ENCODE results near the gene CDAN1. TPM values are rescaled to one million over a fixed set of nuclear protein-coding genes. Genes with fewer than 3 reads are reported as not detected.

CDAN1 gene
- polyA plus RNA-seq, 1 donor from 2014 or later = 16.8 TPM

DNA sequence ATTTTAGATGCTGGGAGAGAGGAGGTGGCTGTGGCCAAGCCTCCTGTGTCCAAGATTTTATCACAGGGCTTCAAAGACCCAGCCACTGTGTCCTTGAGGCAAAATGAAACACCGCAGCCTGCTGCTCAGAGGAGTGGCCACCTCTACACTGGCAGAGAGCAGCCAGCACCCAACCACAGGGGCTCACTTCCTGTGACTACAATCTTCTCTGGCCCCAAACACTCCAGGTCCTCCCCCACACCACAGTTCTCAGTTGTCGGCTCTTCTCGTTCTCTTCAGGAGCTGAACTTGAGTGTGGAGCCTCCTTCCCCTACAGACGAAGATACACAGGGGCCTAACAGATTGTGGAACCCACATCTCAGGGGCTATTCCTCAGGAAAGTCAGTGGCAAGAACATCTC is 45.6 kb downstream of the CDAN1 start:
- Histone ChIP-seq H3K4me3 (ENCODE audit: low read length) (no peak overlapping the region), H3K9ac (ENCODE audit: low read length) (no peak overlapping the region), H2AFZ (ENCODE audit: low read depth, low read length) (no peak overlapping the region), H3K4me2 (ENCODE audit: low read length) (no peak overlapping the region), H3K36me3 (ENCODE audit: insufficient read depth, low read length) (no peaks in the 10 kb centered on the region), H3K9me3 (ENCODE audit: low read length) (no peaks in the 10 kb centered on the region), H3F3A (ENCODE audit: insufficient read depth, low read length, poor library complexity, severe bottlenecking) (no peaks in the 10 kb centered on the region), H3K27ac (ENCODE audit: low read length) (no peak overlapping the region), H3K27me3 (ENCODE audit: insufficient read depth, low read depth, low read length) (no peaks in the 10 kb centered on the region), H4K20me1 (ENCODE audit: insufficient read depth) (no peaks in the 10 kb centered on the region), H3K9me2 (ENCODE audit: insufficient read depth, low read length) (no peaks in the 10 kb centered on the region), H3K79me2 (replicated peaks; ENCODE audit: insufficient read depth, low read length) (no peaks in the 10 kb centered on the region)
- TF ChIP-seq EZH2 (IDR thresholded peaks at IDR 0.05; ENCODE audit: borderline replicate concordance, insufficient read depth, low read length, poor library complexity, severe bottlenecking) (no peak), POLR2AphosphoS5 (IDR thresholded peaks at IDR 0.05) (no peak), TAF1 (IDR thresholded peaks at IDR 0.05; ENCODE audit: low read depth) (no peak), MXI1 (conservative IDR thresholded peaks at IDR 0.05; ENCODE audit: poor library complexity, severe bottlenecking) (no peak), EP300 (conservative IDR thresholded peaks at IDR 0.05; ENCODE audit: poor library complexity, severe bottlenecking) (no peak), SMC3 (conservative IDR thresholded peaks at IDR 0.05; ENCODE audit: poor library complexity) (no peak), RAD21 (conservative IDR thresholded peaks at IDR 0.05) (no peak)
- TF ChIP-seq, protein P1, sequence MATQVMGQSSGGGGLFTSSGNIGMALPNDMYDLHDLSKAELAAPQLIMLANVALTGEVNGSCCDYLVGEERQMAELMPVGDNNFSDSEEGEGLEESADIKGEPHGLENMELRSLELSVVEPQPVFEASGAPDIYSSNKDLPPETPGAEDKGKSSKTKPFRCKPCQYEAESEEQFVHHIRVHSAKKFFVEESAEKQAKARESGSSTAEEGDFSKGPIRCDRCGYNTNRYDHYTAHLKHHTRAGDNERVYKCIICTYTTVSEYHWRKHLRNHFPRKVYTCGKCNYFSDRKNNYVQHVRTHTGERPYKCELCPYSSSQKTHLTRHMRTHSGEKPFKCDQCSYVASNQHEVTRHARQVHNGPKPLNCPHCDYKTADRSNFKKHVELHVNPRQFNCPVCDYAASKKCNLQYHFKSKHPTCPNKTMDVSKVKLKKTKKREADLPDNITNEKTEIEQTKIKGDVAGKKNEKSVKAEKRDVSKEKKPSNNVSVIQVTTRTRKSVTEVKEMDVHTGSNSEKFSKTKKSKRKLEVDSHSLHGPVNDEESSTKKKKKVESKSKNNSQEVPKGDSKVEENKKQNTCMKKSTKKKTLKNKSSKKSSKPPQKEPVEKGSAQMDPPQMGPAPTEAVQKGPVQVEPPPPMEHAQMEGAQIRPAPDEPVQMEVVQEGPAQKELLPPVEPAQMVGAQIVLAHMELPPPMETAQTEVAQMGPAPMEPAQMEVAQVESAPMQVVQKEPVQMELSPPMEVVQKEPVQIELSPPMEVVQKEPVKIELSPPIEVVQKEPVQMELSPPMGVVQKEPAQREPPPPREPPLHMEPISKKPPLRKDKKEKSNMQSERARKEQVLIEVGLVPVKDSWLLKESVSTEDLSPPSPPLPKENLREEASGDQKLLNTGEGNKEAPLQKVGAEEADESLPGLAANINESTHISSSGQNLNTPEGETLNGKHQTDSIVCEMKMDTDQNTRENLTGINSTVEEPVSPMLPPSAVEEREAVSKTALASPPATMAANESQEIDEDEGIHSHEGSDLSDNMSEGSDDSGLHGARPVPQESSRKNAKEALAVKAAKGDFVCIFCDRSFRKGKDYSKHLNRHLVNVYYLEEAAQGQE (IDR thresholded peaks at IDR 0.05; ENCODE audit: borderline replicate concordance) = no peak

DNA sequence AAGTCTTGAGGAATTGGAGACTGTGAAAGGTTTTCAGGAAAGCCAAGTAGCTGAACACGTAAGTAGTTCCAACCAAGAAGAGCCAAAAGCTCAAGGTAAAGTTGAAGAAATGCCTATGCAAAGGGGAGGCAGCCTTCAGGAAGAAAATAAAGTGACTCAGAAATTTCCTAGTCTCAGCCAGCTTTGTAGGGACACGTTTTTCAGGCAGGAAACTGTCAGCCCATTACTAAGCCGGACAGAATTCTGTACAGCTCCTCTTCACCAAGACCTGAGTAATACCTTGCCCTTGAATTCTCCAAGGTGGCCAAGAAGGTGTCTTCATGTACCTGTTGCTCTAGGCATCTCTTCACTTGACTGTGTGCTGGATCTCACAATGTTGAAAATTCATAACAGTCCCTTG is 48.6 kb downstream of the CDAN1 start:
- TF ChIP-seq MXI1 (conservative IDR thresholded peaks at IDR 0.05; ENCODE audit: poor library complexity, severe bottlenecking) = no peak
- no peak for TF ChIP-seq EZH2 (IDR thresholded peaks at IDR 0.05; ENCODE audit: borderline replicate concordance, insufficient read depth, low read length, poor library complexity, severe bottlenecking)
- no peak for TF ChIP-seq POLR2AphosphoS5 (IDR thresholded peaks at IDR 0.05)
- TF ChIP-seq SMC3 (conservative IDR thresholded peaks at IDR 0.05; ENCODE audit: poor library complexity) = no peak
- TF ChIP-seq RAD21 (conservative IDR thresholded peaks at IDR 0.05) = no peak
- no peaks in the 10 kb centered on the region for H3K36me3 ChIP-seq (ENCODE audit: insufficient read depth, low read length)

DNA sequence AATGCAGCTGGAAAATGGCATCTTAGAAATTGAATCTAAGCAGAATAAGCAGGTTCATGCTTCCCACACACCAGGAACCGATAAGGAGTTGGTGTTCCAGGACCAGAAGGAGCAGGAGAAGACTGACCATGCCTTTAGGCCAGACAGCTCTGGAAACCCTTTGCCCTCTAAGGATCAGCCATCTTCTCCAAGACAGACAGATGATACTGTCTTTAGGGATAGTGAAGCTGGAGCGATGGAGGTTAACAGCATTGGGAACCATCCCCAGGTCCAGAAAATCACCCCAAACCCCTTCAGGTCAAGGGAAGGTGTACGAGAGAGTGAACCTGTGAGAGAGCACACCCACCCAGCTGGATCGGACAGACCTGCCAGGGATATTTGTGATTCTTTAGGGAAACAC is 49.2 kb downstream of the CDAN1 start:
- Histone ChIP-seq H3K79me2 (replicated peaks; ENCODE audit: insufficient read depth, low read length) (no peaks in the 10 kb centered on the region), H3K4me2 (ENCODE audit: low read length) (no peak overlapping the region), H3K4me3 (ENCODE audit: low read length) (no peak overlapping the region), H3K9me2 (ENCODE audit: insufficient read depth, low read length) (no peaks in the 10 kb centered on the region), H4K20me1 (ENCODE audit: insufficient read depth) (no peaks in the 10 kb centered on the region), H3K27me3 (ENCODE audit: insufficient read depth, low read depth, low read length) (no peaks in the 10 kb centered on the region), H3K27ac (ENCODE audit: low read length) (no peak overlapping the region), H3K9me3 (ENCODE audit: low read length) (no peaks in the 10 kb centered on the region), H3K36me3 (ENCODE audit: insufficient read depth, low read length) (no peaks in the 10 kb centered on the region), H3F3A (ENCODE audit: insufficient read depth, low read length, poor library complexity, severe bottlenecking) (no peaks in the 10 kb centered on the region), H3K9ac (ENCODE audit: low read length) (no peak overlapping the region), H2AFZ (ENCODE audit: low read depth, low read length) (no peak overlapping the region)
- TF ChIP-seq, protein P2, sequence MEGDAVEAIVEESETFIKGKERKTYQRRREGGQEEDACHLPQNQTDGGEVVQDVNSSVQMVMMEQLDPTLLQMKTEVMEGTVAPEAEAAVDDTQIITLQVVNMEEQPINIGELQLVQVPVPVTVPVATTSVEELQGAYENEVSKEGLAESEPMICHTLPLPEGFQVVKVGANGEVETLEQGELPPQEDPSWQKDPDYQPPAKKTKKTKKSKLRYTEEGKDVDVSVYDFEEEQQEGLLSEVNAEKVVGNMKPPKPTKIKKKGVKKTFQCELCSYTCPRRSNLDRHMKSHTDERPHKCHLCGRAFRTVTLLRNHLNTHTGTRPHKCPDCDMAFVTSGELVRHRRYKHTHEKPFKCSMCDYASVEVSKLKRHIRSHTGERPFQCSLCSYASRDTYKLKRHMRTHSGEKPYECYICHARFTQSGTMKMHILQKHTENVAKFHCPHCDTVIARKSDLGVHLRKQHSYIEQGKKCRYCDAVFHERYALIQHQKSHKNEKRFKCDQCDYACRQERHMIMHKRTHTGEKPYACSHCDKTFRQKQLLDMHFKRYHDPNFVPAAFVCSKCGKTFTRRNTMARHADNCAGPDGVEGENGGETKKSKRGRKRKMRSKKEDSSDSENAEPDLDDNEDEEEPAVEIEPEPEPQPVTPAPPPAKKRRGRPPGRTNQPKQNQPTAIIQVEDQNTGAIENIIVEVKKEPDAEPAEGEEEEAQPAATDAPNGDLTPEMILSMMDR (IDR thresholded peaks at IDR 0.05; ENCODE audit: poor library complexity, severe bottlenecking) = no peak
- TF ChIP-seq, protein P1 (IDR thresholded peaks at IDR 0.05; ENCODE audit: borderline replicate concordance) = no peak
- TF ChIP-seq POLR2AphosphoS5 (IDR thresholded peaks at IDR 0.05) = no peak
- no peak for TF ChIP-seq EP300 (conservative IDR thresholded peaks at IDR 0.05; ENCODE audit: poor library complexity, severe bottlenecking)
- TF ChIP-seq RAD21 (conservative IDR thresholded peaks at IDR 0.05) = no peak
- TF ChIP-seq TAF1 (IDR thresholded peaks at IDR 0.05; ENCODE audit: low read depth) = no peak
- TF ChIP-seq MXI1 (conservative IDR thresholded peaks at IDR 0.05; ENCODE audit: poor library complexity, severe bottlenecking) = no peak
- TF ChIP-seq SMC3 (conservative IDR thresholded peaks at IDR 0.05; ENCODE audit: poor library complexity) = no peak
- no peak for TF ChIP-seq EZH2 (IDR thresholded peaks at IDR 0.05; ENCODE audit: borderline replicate concordance, insufficient read depth, low read length, poor library complexity, severe bottlenecking)

More for the DNA sequence above, 48.6 kb downstream of the CDAN1 start:
- Histone ChIP-seq H3K27me3 (ENCODE audit: insufficient read depth, low read depth, low read length) (no peaks in the 10 kb centered on the region), H2AFZ (ENCODE audit: low read depth, low read length) (no peak overlapping the region), H3K27ac (ENCODE audit: low read length) (no peak overlapping the region), H3K9me3 (ENCODE audit: low read length) (no peaks in the 10 kb centered on the region), H3K9ac (ENCODE audit: low read length) (no peak overlapping the region), H3K79me2 (replicated peaks; ENCODE audit: insufficient read depth, low read length) (no peaks in the 10 kb centered on the region), H3K4me2 (ENCODE audit: low read length) (no peak overlapping the region), H3K4me3 (ENCODE audit: low read length) (no peak overlapping the region), H3K9me2 (ENCODE audit: insufficient read depth, low read length) (no peaks in the 10 kb centered on the region), H4K20me1 (ENCODE audit: insufficient read depth) (no peaks in the 10 kb centered on the region), H3F3A (ENCODE audit: insufficient read depth, low read length, poor library complexity, severe bottlenecking) (no peaks in the 10 kb centered on the region)

All from neural cell (in vitro differentiated cells).